Trophoblast cell (in vitro differentiated cells and primary cell): ENCODE measurements around the gene CDC42EP1.
A peak's percentile ranks its signal among the peaks of the same experiment; 100 is the strongest.
"Not testable (repeated sequence)": the region's sequence is repeated elsewhere in the genome, so short reads cannot be mapped to it uniquely, and the experiment has no call there.

Experiments
- DNase-seq, 2 donors: peaks; one replicate each; pipeline ENCODE4 v3.0.0-alpha.2; 2016
- H2AFZ ChIP-seq: 2 replicates; pipeline ENCODE4 v1.6.1; 2013; ENCODE audit warnings: low read length, moderate library complexity, mild to moderate bottlenecking; ENCODE audit not compliant: insufficient read depth, poor library complexity
- H2AK5ac ChIP-seq: 2 replicates; pipeline ENCODE4 v1.6.1; 2013; ENCODE audit warnings: mild to moderate bottlenecking, low read length
- H2BK120ac ChIP-seq: 2 replicates; pipeline ENCODE4 v1.6.1; 2013; ENCODE audit warnings: low read length, mild to moderate bottlenecking, moderate library complexity; ENCODE audit not compliant: insufficient read depth, poor library complexity
- H2BK12ac ChIP-seq: 2 replicates; pipeline ENCODE4 v1.6.1; 2013; ENCODE audit warnings: mild to moderate bottlenecking, low read length, moderate library complexity
- H2BK5ac ChIP-seq: 2 replicates; pipeline ENCODE4 v1.6.1; 2013; ENCODE audit warnings: low read length, low read depth, moderate library complexity, mild to moderate bottlenecking; ENCODE audit not compliant: poor library complexity
- H3K14ac ChIP-seq: 2 replicates; pipeline ENCODE4 v1.6.1; 2013; ENCODE audit warnings: mild to moderate bottlenecking, low read length
- H3K18ac ChIP-seq: 2 replicates; pipeline ENCODE4 v1.6.1; 2013; ENCODE audit warnings: mild to moderate bottlenecking, low read length
- H3K23ac ChIP-seq: 2 replicates; pipeline ENCODE4 v1.6.1; 2013; ENCODE audit warnings: low read length
- H3K27ac ChIP-seq: 2 replicates; pipeline ENCODE4 v1.5.1; 2013; ENCODE audit warnings: low read depth, mild to moderate bottlenecking, inconsistent platforms, low read length, moderate library complexity
- H3K27me3 ChIP-seq: 2 replicates; pipeline ENCODE4 v1.6.1; 2013; ENCODE audit warnings: inconsistent platforms, mild to moderate bottlenecking, low read length, moderate library complexity; ENCODE audit not compliant: insufficient read depth
- H3K36me3 ChIP-seq, 2 experiments: 1 replicate in 1 of 2; 2 replicates in 1 of 2; pipeline ENCODE4 v1.6.1; 2013; ENCODE audit warnings: low read length in 2 of 2, mild to moderate bottlenecking in 2 of 2, moderate library complexity in 1 of 2; ENCODE audit not compliant: insufficient read depth in 2 of 2, control insufficient read depth in 1 of 2
- H3K4ac ChIP-seq: 2 replicates; pipeline ENCODE4 v1.6.1; 2013; ENCODE audit warnings: low read depth, mild to moderate bottlenecking, low read length, moderate library complexity
- H3K4me1 ChIP-seq, 2 experiments: 1 replicate in 1 of 2; 2 replicates in 1 of 2; pipeline ENCODE4 v1.6.1; 2013; ENCODE audit warnings: low read length in 2 of 2, mild to moderate bottlenecking in 2 of 2, moderate library complexity in 1 of 2; ENCODE audit not compliant: insufficient read depth in 2 of 2, control insufficient read depth in 1 of 2
- H3K4me2 ChIP-seq: 2 replicates; pipeline ENCODE4 v1.6.1; 2013; ENCODE audit warnings: inconsistent platforms, mild to moderate bottlenecking, low read length, moderate library complexity
- H3K4me3 ChIP-seq: 2 replicates; pipeline ENCODE4 v1.5.1; 2013; ENCODE audit warnings: mild to moderate bottlenecking, low read depth, low read length, inconsistent platforms
- H3K79me1 ChIP-seq: one replicate; pipeline ENCODE4 v1.6.1; 2013; ENCODE audit warnings: low read length
- H3K79me2 ChIP-seq: 2 replicates; pipeline ENCODE4 v1.6.1; 2013; ENCODE audit warnings: low read length, mild to moderate bottlenecking; ENCODE audit not compliant: control insufficient read depth, insufficient read depth, poor library complexity
- H3K9ac ChIP-seq: 2 replicates; pipeline ENCODE4 v1.6.1; 2013; ENCODE audit warnings: mild to moderate bottlenecking, low read length
- H3K9me3 ChIP-seq: 2 replicates; pipeline ENCODE4 v1.6.1; 2013; ENCODE audit warnings: low read depth, mild to moderate bottlenecking, control low read depth, inconsistent platforms, low read length; ENCODE audit not compliant: insufficient read depth
- H4K12ac ChIP-seq: 2 replicates; pipeline ENCODE4 v1.6.1; 2013; ENCODE audit warnings: low read depth, mild to moderate bottlenecking, low read length, moderate library complexity
- H4K8ac ChIP-seq: 2 replicates; pipeline ENCODE4 v1.6.1; 2013; ENCODE audit warnings: low read depth, mild to moderate bottlenecking, low read length, moderate library complexity
- H4K91ac ChIP-seq: one replicate; pipeline ENCODE4 v1.6.1; 2013; ENCODE audit warnings: low read depth, mild to moderate bottlenecking, low read length, moderate library complexity
- WGBS: extraction: QIAGEN DNeasy Blood & Tissue Kit; methylation state at CpG from one replicate; pipeline ENCODE4 v1.1.7; 2013; ENCODE audit warnings: missing lambda C conversion rate; ENCODE audit not compliant: insufficient read length, insufficient coverage; ENCODE audit errors: extremely low coverage; 5-methylcytosine and 5-hydroxymethylcytosine counted together

The CDC42EP1 gene

GRCh38 chr22:37582526-37582925, 22.2 kb downstream of the CDC42EP1 start:
- H3K9me3 ChIP-seq = no peaks in the 10 kb centered on the region
- H3K79me2 ChIP-seq = no peaks in the 10 kb centered on the region
- H3K18ac ChIP-seq = no peak overlapping the region
- no peak overlapping the region for H3K27ac ChIP-seq
- no peak overlapping the region for H3K14ac ChIP-seq
- no peak overlapping the region for H3K4ac ChIP-seq
- H3K79me1 ChIP-seq = no peaks in the 10 kb centered on the region
- H3K4me1 ChIP-seq = no peaks in the 10 kb centered on the region
- no peak overlapping the region for H2AFZ ChIP-seq
- H2BK5ac ChIP-seq = no peak overlapping the region
- H3K27me3 ChIP-seq = no peaks in the 10 kb centered on the region
- no CpG with 5 or more reads among the region's 4 CpGs for WGBS
- H3K9ac ChIP-seq = no peak overlapping the region
- H4K12ac ChIP-seq = no peak overlapping the region
- H4K8ac ChIP-seq = no peak overlapping the region
- H3K4me2 ChIP-seq = no peak overlapping the region
- H3K4me3 ChIP-seq = no peak overlapping the region
- H3K36me3 ChIP-seq = no peaks in the 10 kb centered on the region
- no peak overlapping the region for H2BK12ac ChIP-seq
- no peak overlapping the region for H2AK5ac ChIP-seq
- no peak overlapping the region for H2BK120ac ChIP-seq
- no peak overlapping the region for H4K91ac ChIP-seq
- no peak overlapping the region for H3K23ac ChIP-seq
- DNase-seq = no peak

- no peaks in the 10 kb centered on the region for H3K36me3 ChIP-seq
- H3K79me2 ChIP-seq = no peaks in the 10 kb centered on the region
- H3K4me3 ChIP-seq = no peak overlapping the region
- no peak overlapping the region for H3K14ac ChIP-seq
- H3K27me3 ChIP-seq = no peaks in the 10 kb centered on the region
- no peak overlapping the region for H2AK5ac ChIP-seq
- H4K91ac ChIP-seq = no peak overlapping the region
- peaks cover 0 to 3% of the 10 kb centered on the region in 2 experiments for H3K4me1 ChIP-seq
- no peak overlapping the region for H2AFZ ChIP-seq
- DNase-seq = no peak
- H3K4me2 ChIP-seq = no peak overlapping the region
- H3K9me3 ChIP-seq = no peaks in the 10 kb centered on the region
- no CpG with 5 or more reads among the region's 11 CpGs for WGBS
- H2BK120ac ChIP-seq = no peak overlapping the region
- no peak overlapping the region for H2BK5ac ChIP-seq
- H2BK12ac ChIP-seq = no peak overlapping the region
- H3K4ac ChIP-seq = no peak overlapping the region
- H3K9ac ChIP-seq = no peak overlapping the region
- no peak overlapping the region for H3K23ac ChIP-seq
- no peak overlapping the region for H4K8ac ChIP-seq
- H3K27ac ChIP-seq = no peak overlapping the region
- no peaks in the 10 kb centered on the region for H3K79me1 ChIP-seq
- no peak overlapping the region for H4K12ac ChIP-seq
- no peak overlapping the region for H3K18ac ChIP-seq
These were observed 28.4 kb downstream of the CDC42EP1 start for GRCh38 chr22:37588546-37589215.

DNA sequence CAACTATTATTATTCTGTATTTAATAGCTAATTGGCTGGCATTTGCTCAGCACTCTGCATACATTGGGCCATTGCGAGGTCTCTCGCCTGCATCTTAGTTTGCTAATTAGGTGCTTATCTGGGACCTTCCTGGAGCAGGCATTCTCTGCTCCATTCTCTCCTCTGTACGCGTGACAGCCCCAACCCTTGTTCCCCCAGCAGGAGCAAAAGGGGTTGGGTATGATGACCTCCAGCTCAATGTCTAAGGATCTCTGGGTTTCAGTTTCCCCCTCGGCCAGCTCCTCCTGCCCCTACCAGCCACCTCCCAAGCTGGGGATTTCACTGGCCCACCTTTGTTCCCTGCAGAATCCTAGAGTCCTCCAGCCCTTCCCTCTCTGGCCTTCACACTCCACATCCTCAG, 29.4 kb downstream of the CDC42EP1 start:
- H3K18ac ChIP-seq = no peak overlapping the region
- peak overlapping the region; percentile 10 for H2BK120ac ChIP-seq
- H3K9ac ChIP-seq = no peak overlapping the region
- H2BK12ac ChIP-seq = no peak overlapping the region
- DNase-seq = no peak
- no CpG with 5 or more reads among the region's 5 CpGs for WGBS
- no peaks in the 10 kb centered on the region for H3K36me3 ChIP-seq
- no peak overlapping the region for H4K12ac ChIP-seq
- no peaks in the 10 kb centered on the region for H3K79me2 ChIP-seq
- no peak overlapping the region for H3K4me3 ChIP-seq
- H4K91ac ChIP-seq = no peak overlapping the region
- H3K14ac ChIP-seq = no peak overlapping the region
- H2BK5ac ChIP-seq = no peak overlapping the region
- H3K27ac ChIP-seq = no peak overlapping the region
- no peak overlapping the region for H2AK5ac ChIP-seq
- H3K79me1 ChIP-seq = no peaks in the 10 kb centered on the region
- H3K4me1 ChIP-seq = peaks cover 0 to 3% of the 10 kb centered on the region in 2 experiments
- no peak overlapping the region for H2AFZ ChIP-seq
- H3K4me2 ChIP-seq = no peak overlapping the region
- H3K23ac ChIP-seq = no peak overlapping the region
- H4K8ac ChIP-seq = no peak overlapping the region
- H3K9me3 ChIP-seq = no peaks in the 10 kb centered on the region
- no peaks in the 10 kb centered on the region for H3K27me3 ChIP-seq
- H3K4ac ChIP-seq = no peak overlapping the region

DNA sequence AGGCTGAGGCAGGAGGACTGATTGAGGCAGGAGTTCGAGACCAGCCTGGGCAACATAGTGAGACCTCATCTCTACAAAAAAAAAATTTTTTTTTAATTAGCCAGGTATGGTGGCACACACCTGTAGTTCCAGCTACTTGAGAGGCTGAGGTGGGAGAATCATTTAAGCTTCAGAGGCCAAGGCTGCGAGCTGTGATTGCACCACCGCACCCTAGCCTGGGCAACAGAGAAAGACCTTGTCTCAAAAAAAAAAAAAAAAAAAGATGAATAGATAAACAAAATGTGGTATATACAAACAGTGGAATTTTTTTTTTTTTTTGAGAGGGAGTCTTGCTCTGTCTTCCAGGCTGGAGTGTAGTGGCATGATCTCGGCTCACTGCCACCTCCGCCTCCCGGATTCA, 30.8 kb downstream of the CDC42EP1 start:
- not testable (repeated sequence) for H3K23ac ChIP-seq, H3K4me2 ChIP-seq, H3K4me3 ChIP-seq, H2AFZ ChIP-seq, H4K12ac ChIP-seq, H3K9ac ChIP-seq, H3K9me3 ChIP-seq, H2AK5ac ChIP-seq, H3K36me3 ChIP-seq, H3K27me3 ChIP-seq, H3K4me1 ChIP-seq, H3K79me1 ChIP-seq, H3K79me2 ChIP-seq, H3K4ac ChIP-seq
- Histone ChIP-seq H3K14ac (peak overlapping the region; percentile 48), H2BK120ac (peak overlapping the region; percentile 90), H4K91ac (peak overlapping the region; percentile 88), H4K8ac (peak overlapping the region; percentile 73), H2BK5ac (peak overlapping the region; percentile 81), H3K27ac (peak overlapping the region; percentile 88), H2BK12ac (peak overlapping the region; percentile 70), H3K18ac (peak overlapping the region; percentile 54)
- peak in 1 of 2 donors; percentile 54 for DNase-seq
- WGBS = no CpG with 5 or more reads among the region's 6 CpGs
